Right lobe of liver (tissue), 6 donors: ENCODE results near the gene NNMT. TPM values are rescaled to one million over a fixed set of nuclear protein-coding genes. Genes with fewer than 3 reads are reported as not detected.

Source experiments
- ATAC-seq, 4 donors: fragments of 200-7000 bp; cut with Tn5 transposase; one replicate each; pipeline ENCODE4 v1.9.1; 2020; ENCODE audit warnings: mild to moderate bottlenecking in 4 of 4, moderate library complexity in 4 of 4
- DNase-seq, 3 donors: peaks; one replicate each; pipeline ENCODE4 v3.0.0-alpha.2; 2020
- H3K27ac ChIP-seq, 3 donors: fragments of 200-600 bp; one replicate each; pipeline ENCODE4 v1.8.0; 2022
- H3K27me3 ChIP-seq, 2 donors: fragments of 200-600 bp; one replicate each; pipeline ENCODE4 v1.8.0; 2022
- H3K36me3 ChIP-seq, 4 donors: fragments of 200-600 bp; sonication (generic) in 1 of 4; one replicate each; pipeline versions ENCODE4 v1.5.1 to v1.8.0; 2017 to 2022; ENCODE audit warnings: control low read depth in 1 of 4
- H3K4me1 ChIP-seq, 4 donors: fragments of 200-600 bp; sonication (generic) in 1 of 4; one replicate each; pipeline versions ENCODE4 v1.5.1 to v1.8.0; 2017 to 2022; ENCODE audit warnings: control low read depth in 1 of 4
- H3K4me3 ChIP-seq, 3 donors: fragments of 200-600 bp; one replicate each; pipeline ENCODE4 v1.8.0; 2022
- H3K9me3 ChIP-seq, 4 donors: fragments of 200-600 bp; sonication (generic) in 1 of 4; one replicate each; pipeline versions ENCODE4 v1.5.1 to v1.8.0; 2017 to 2022; ENCODE audit warnings: control low read depth in 1 of 4
- CTCF ChIP-seq, 4 donors: fragments of 200-600 bp in 3 of 4; fragments of 450-650 bp in 1 of 4; IDR thresholded peaks; one replicate each; pipeline versions ENCODE4 v1.5.1 to v1.8.0; 2016 to 2022; ENCODE audit warnings: antibody characterized with exemption in 4 of 4, mild to moderate bottlenecking in 2 of 4
- POLR2A ChIP-seq: fragments of 450-650 bp; IDR thresholded peaks from one replicate; pipeline ENCODE4 v1.6.1; 2017; ENCODE audit warnings: antibody characterized with exemption, mild to moderate bottlenecking
- WGBS: methylation state at CpG from one replicate; pipeline ENCODE4 v1.1.6; 2018; ENCODE audit warnings: low coverage, low lambda C conversion rate; ENCODE audit not compliant: insufficient coverage; ENCODE audit errors: missing lambda C conversion rate; 5-methylcytosine and 5-hydroxymethylcytosine counted together
- intact Hi-C, 2 donors: fragments of 100-400 bp; cut with DNase I; formaldehyde crosslinking; loops; one replicate each; pipeline versions ENCODE4 v1.11.2 to v1.14.1; 2022
- total RNA-seq, 6 experiments: library from RNA; depleted of rRNA in 2 of 6; stranded (reverse); fragments of >200 nt in 2 of 6; fragmentation: NEBNext Ultra II Directional in 3 of 6; extraction: Animal tissue kit (Norgen Biotek cat#: 25700) in 3 of 6; gene quantifications; one replicate each; pipeline versions ENCODE4 v1.1.0 to v1.2.4, GENCODE V29; 2016 to 2023
- donor health status: DM: no; HTN: yes; CAD: no.
- donor health status: DM: no; HTN: no; CAD: no.
- donor health status: DM: no; HTN: no; CAD: no.
- donor health status: DM: no; HTN: yes; CAD: no.
- donor health status: DM: no; HTN: yes; CAD: no.

Gene NNMT
- total RNA-seq, 6 experiments from 2014 or later = 634 to 3,368 (median 2,270) TPM

GRCh38 chr11:114317787-114318137 lies 21.6 kb downstream of the NNMT start:
- ATAC-seq (peak in 1 of 4 donors; percentile 15), DNase-seq (no peak)
- WGBS = 35% methylated on average over 5 of the region's 5 CpGs
- H3K27me3 ChIP-seq = no peaks in the 10 kb centered on the region
- TF ChIP-seq POLR2A (no peak), CTCF (IDR thresholded peaks at IDR 0.05) (peak in 3 of 4 donors; percentile 5 to 38 (median 33))
- H3K4me3 ChIP-seq = no peak overlapping the region
- intact Hi-C loops = no loop called here
- peaks cover 0 to 15% (median 10%) of the 10 kb centered on the region in 4 donors for H3K36me3 ChIP-seq
- peaks cover 0 to 31% (median 9%) of the 10 kb centered on the region in 4 donors for H3K4me1 ChIP-seq
- no peak overlapping the region for H3K27ac ChIP-seq
- no peaks in the 10 kb centered on the region for H3K9me3 ChIP-seq

- no peak for ATAC-seq
- TF ChIP-seq CTCF (IDR thresholded peaks at IDR 0.05) (no peak), POLR2A (no peak)
- intact Hi-C loops = no loop called here
- Histone ChIP-seq H3K4me1 (peaks cover 0 to 25% (median 9%) of the 10 kb centered on the region in 4 donors), H3K36me3 (peaks cover 0 to 9% (median 4%) of the 10 kb centered on the region in 4 donors), H3K27ac (no peak overlapping the region), H3K9me3 (no peaks in the 10 kb centered on the region), H3K4me3 (no peak overlapping the region), H3K27me3 (no peaks in the 10 kb centered on the region)
- WGBS = 59% methylated on average over 4 of the region's 4 CpGs
- no peak for DNase-seq
Measured at GRCh38 chr11:114318361-114318760, 22.2 kb downstream of the NNMT start.

GRCh38 chr11:114319716-114320328 lies 23.6 kb downstream of the NNMT start:
- no peaks in the 10 kb centered on the region for H3K9me3 ChIP-seq
- TF ChIP-seq CTCF (IDR thresholded peaks at IDR 0.05) (no peak), POLR2A (no peak)
- H3K27me3 ChIP-seq = no peaks in the 10 kb centered on the region
- no peak overlapping the region for H3K27ac ChIP-seq
- H3K4me1 ChIP-seq = peaks cover 0 to 16% (median 6%) of the 10 kb centered on the region in 4 donors
- no peak overlapping the region for H3K4me3 ChIP-seq
- H3K36me3 ChIP-seq = no peaks in the 10 kb centered on the region
- DNase-seq (no peak), ATAC-seq (no peak)
- intact Hi-C loops = no loop called here
- 55% methylated on average over 4 of the region's 5 CpGs for WGBS

- H3K27ac ChIP-seq = no peak overlapping the region
Measured at GRCh38 chr11:114321621-114322257, 25.5 kb downstream of the NNMT start.

More at GRCh38 chr11:114321621-114322257, 25.5 kb downstream of the NNMT start:
- no peak for TF ChIP-seq POLR2A
- no peak for TF ChIP-seq CTCF (IDR thresholded peaks at IDR 0.05)
- intact Hi-C loops = no loop called here
- Histone ChIP-seq H3K4me1 (peaks cover 0 to 2% (median 0%) of the 10 kb centered on the region in 4 donors), H3K4me3 (no peak overlapping the region), H3K27me3 (no peaks in the 10 kb centered on the region), H3K36me3 (no peaks in the 10 kb centered on the region), H3K9me3 (no peaks in the 10 kb centered on the region)
- DNase-seq (no peak), ATAC-seq (no peak)
- 77% methylated on average over 6 of the region's 6 CpGs for WGBS
